NCI-H2081 (cell line): ENCODE results near the gene KDM2A.

Source experiments
- DNase-seq, 2 experiments: peaks; one replicate each; lab custom pipeline; 2025; lab: John Stamatoyannopoulos, UW

The KDM2A gene

GRCh38 chr11:67118801-67119584 is at the start of gene KDM2A:
Gene KDM2A (plus strand): TSS chr11:67119263. CDS start chr11:67121317, 2,054 bp downstream.
- peak; percentile 98 for DNase-seq

GRCh38 chr11:67071420-67072284 is 47.4 kb upstream of the KDM2A start:
- DNase-seq, result no peak

GRCh38 chr11:67072295-67072694 is 46.8 kb upstream of the KDM2A start:
- no peak for DNase-seq

GRCh38 chr11:67073908-67074307 is 45.2 kb upstream of the KDM2A start:
- DNase-seq, result no peak

GRCh38 chr11:67076202-67076601 is 42.9 kb upstream of the KDM2A start:
- no peak for DNase-seq

GRCh38 chr11:67079065-67079705 is 39.9 kb upstream of the KDM2A start:
- no peak for DNase-seq

- DNase-seq, result no peak
These were observed 36.8 kb upstream of the KDM2A start for GRCh38 chr11:67082071-67082791.

- no peak for DNase-seq
These were observed 35.2 kb upstream of the KDM2A start for GRCh38 chr11:67083786-67084366.

GRCh38 chr11:67085617-67086016 is 33.4 kb upstream of the KDM2A start:
- no peak for DNase-seq

GRCh38 chr11:67090717-67091116 is 28.3 kb upstream of the KDM2A start:
- DNase-seq, result no peak

- DNase-seq, result no peak
These were observed 23.9 kb upstream of the KDM2A start for GRCh38 chr11:67095214-67095507.

- DNase-seq, result no peak
These were observed 20.1 kb upstream of the KDM2A start for GRCh38 chr11:67098799-67099429.

- DNase-seq, result no peak
These were observed 19.2 kb upstream of the KDM2A start for GRCh38 chr11:67099831-67100324.

- DNase-seq, result no peak
These were observed 16.4 kb upstream of the KDM2A start for GRCh38 chr11:67102664-67103063.

- no peak for DNase-seq
These were observed 13.1 kb upstream of the KDM2A start for GRCh38 chr11:67105964-67106363.

- no peak for DNase-seq
These were observed 7.8 kb upstream of the KDM2A start for GRCh38 chr11:67111261-67111660.

GRCh38 chr11:67113231-67113721 is 5.8 kb upstream of the KDM2A start:
- no peak for DNase-seq

GRCh38 chr11:67114275-67114896 is 4.7 kb upstream of the KDM2A start:
- no peak for DNase-seq

GRCh38 chr11:67116758-67117105 is 2.3 kb upstream of the KDM2A start:
- no peak for DNase-seq

- DNase-seq, result peak in 1 of 2 experiments; percentile 28
These were observed 1.9 kb upstream of the KDM2A start for GRCh38 chr11:67117176-67117575.
